ENCODE data around the gene NFASC. TPM values are rescaled to one million over a fixed set of nuclear protein-coding genes. Genes with fewer than 3 reads are reported as not detected.

Gene NFASC
- total and polyA plus RNA-seq, 2 experiments from 2014 or later = 3.9 to 11.7 TPM

- Mint-ChIP-seq H3K27me3 (ENCODE audit: insufficient read depth, low read depth, poor library complexity) (peaks cover 15% of the 10 kb centered on the region), H3K9me3 (no peaks in the 10 kb centered on the region), H3K27ac (no peak overlapping the region), H3K4me1 (peaks cover 23% of the 10 kb centered on the region), H3K4me3 (no peak overlapping the region), H3K36me3 (ENCODE audit: low read depth) (no peaks in the 10 kb centered on the region)
- Histone ChIP-seq H3K27ac (ENCODE audit: low read depth) (no peak overlapping the region), H3K36me3 (ENCODE audit: insufficient read depth) (no peaks in the 10 kb centered on the region), H4K20me1 (replicated peaks; ENCODE audit: insufficient read depth) (no peaks in the 10 kb centered on the region), H2AFZ (no peak overlapping the region), H3K4me1 (ENCODE audit: insufficient read depth) (no peaks in the 10 kb centered on the region), H3K4me3 (no peak overlapping the region), H3K27me3 (ENCODE audit: insufficient read depth) (no peaks in the 10 kb centered on the region), H3K9me2 (ENCODE audit: insufficient read depth) (no peaks in the 10 kb centered on the region), H3F3A (replicated peaks; ENCODE audit: low read depth) (no peaks in the 10 kb centered on the region), H3K4me2 (no peak overlapping the region), H3K79me2 (replicated peaks; ENCODE audit: insufficient read depth) (no peaks in the 10 kb centered on the region)
- no peak for TF ChIP-seq STAT1 (IDR thresholded peaks at IDR 0.05; ENCODE audit: unreplicated experiment)
- TF ChIP-seq ETS1 (IDR thresholded peaks at IDR 0.05) = no peak
- TF ChIP-seq EZH2phosphoT487 (IDR thresholded peaks at IDR 0.05; ENCODE audit: unreplicated experiment) = no peak
- TF ChIP-seq ZNF331 (CRISPR knock-in tag; IDR thresholded peaks at IDR 0.05; ENCODE audit: low read depth) = no peak
- no peak for TF ChIP-seq ZNF114 (CRISPR knock-in tag; IDR thresholded peaks at IDR 0.05)
- TF ChIP-seq CREB1 (CRISPR knock-in tag; IDR thresholded peaks at IDR 0.05; ENCODE audit: low read depth) = no peak
- TF ChIP-seq POLR2AphosphoS5 (IDR thresholded peaks at IDR 0.05; ENCODE audit: low read depth) = no peak
- TF ChIP-seq EZH2 (IDR thresholded peaks at IDR 0.05; ENCODE audit: low read depth, unreplicated experiment) = no peak
- ATAC-seq (no peak), DNase-seq (ENCODE audit: low spot score) (no peak)
These were observed 186.4 kb downstream of the NFASC start for GRCh38 chr1:205056956-205057568.

GRCh38 chr1:205057808-205058575, 187.3 kb downstream of the NFASC start:
- Histone ChIP-seq H3K9me2 (ENCODE audit: insufficient read depth) (no peaks in the 10 kb centered on the region), H3F3A (replicated peaks; ENCODE audit: low read depth) (no peaks in the 10 kb centered on the region), H4K20me1 (replicated peaks; ENCODE audit: insufficient read depth) (no peaks in the 10 kb centered on the region), H3K4me2 (no peak overlapping the region), H3K4me3 (no peak overlapping the region), H3K4me1 (ENCODE audit: insufficient read depth) (no peaks in the 10 kb centered on the region), H3K36me3 (ENCODE audit: insufficient read depth) (no peaks in the 10 kb centered on the region), H3K79me2 (replicated peaks; ENCODE audit: insufficient read depth) (no peaks in the 10 kb centered on the region), H2AFZ (no peak overlapping the region), H3K27me3 (ENCODE audit: insufficient read depth) (no peaks in the 10 kb centered on the region), H3K27ac (ENCODE audit: low read depth) (no peak overlapping the region)
- Mint-ChIP-seq H3K4me1 (peaks cover 25% of the 10 kb centered on the region), H3K27ac (no peak overlapping the region), H3K36me3 (ENCODE audit: low read depth) (no peaks in the 10 kb centered on the region), H3K9me3 (no peaks in the 10 kb centered on the region), H3K27me3 (ENCODE audit: insufficient read depth, low read depth, poor library complexity) (peaks cover 15% of the 10 kb centered on the region), H3K4me3 (no peak overlapping the region)
- ATAC-seq (no peak), DNase-seq (ENCODE audit: low spot score) (no peak)
- TF ChIP-seq ETS1 (IDR thresholded peaks at IDR 0.05) = no peak
- TF ChIP-seq POLR2AphosphoS5 (IDR thresholded peaks at IDR 0.05; ENCODE audit: low read depth) = no peak
- TF ChIP-seq REST (IDR thresholded peaks at IDR 0.05; ENCODE audit: unreplicated experiment) = no peak
- no peak for TF ChIP-seq JUNB (IDR thresholded peaks at IDR 0.05; ENCODE audit: unreplicated experiment)
- TF ChIP-seq EZH2 (IDR thresholded peaks at IDR 0.05; ENCODE audit: low read depth, unreplicated experiment) = no peak
